ENCODE data around the gene ENTHD1.

The ENTHD1 gene

GRCh38 chr22:39725351-39726035 is 168.1 kb downstream of the ENTHD1 start:
- TF ChIP-seq, protein P1, sequence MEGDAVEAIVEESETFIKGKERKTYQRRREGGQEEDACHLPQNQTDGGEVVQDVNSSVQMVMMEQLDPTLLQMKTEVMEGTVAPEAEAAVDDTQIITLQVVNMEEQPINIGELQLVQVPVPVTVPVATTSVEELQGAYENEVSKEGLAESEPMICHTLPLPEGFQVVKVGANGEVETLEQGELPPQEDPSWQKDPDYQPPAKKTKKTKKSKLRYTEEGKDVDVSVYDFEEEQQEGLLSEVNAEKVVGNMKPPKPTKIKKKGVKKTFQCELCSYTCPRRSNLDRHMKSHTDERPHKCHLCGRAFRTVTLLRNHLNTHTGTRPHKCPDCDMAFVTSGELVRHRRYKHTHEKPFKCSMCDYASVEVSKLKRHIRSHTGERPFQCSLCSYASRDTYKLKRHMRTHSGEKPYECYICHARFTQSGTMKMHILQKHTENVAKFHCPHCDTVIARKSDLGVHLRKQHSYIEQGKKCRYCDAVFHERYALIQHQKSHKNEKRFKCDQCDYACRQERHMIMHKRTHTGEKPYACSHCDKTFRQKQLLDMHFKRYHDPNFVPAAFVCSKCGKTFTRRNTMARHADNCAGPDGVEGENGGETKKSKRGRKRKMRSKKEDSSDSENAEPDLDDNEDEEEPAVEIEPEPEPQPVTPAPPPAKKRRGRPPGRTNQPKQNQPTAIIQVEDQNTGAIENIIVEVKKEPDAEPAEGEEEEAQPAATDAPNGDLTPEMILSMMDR (IDR thresholded peaks at IDR 0.05; ENCODE audit: insufficient read depth, missing control alignments): no peak
- FAIRE-seq (no peak), DNase-seq (ENCODE audit: insufficient read length, low spot score) (no peak)

DNA sequence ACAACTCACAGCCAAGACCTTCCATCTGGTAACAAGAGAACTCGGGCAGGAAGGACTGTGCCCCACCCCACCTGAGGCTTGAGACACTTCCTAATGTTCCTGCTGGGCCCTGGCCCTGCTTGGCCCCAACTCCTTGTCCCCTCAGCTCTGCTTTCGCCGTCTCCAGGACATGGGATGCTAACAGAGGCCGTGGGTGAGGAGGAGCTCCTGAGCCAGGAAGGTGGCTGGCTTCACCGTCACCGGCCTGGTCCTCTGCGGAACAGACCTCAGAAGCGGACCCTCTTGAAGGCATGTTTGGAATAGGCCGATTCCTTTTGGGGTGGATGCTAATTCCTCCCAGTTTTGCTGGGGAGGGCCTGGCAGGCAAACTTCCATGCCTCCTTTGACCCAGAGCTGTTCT is 168.7 kb downstream of the ENTHD1 start:
- TF ChIP-seq, protein P1 (IDR thresholded peaks at IDR 0.05; ENCODE audit: insufficient read depth, missing control alignments): no peak
- FAIRE-seq (no peak), DNase-seq (ENCODE audit: insufficient read length, low spot score) (no peak)

GRCh38 chr22:39724390-39724789 is 169.2 kb downstream of the ENTHD1 start:
- TF ChIP-seq, protein P1 (IDR thresholded peaks at IDR 0.05; ENCODE audit: insufficient read depth, missing control alignments): no peak
- FAIRE-seq: no peak
- no peak for DNase-seq (ENCODE audit: insufficient read length, low spot score)

- no peak for FAIRE-seq
These were observed 169.6 kb downstream of the ENTHD1 start for GRCh38 chr22:39723899-39724351.

GRCh38 chr22:39723463-39723862 is 170.1 kb downstream of the ENTHD1 start:
- TF ChIP-seq, protein P1 (IDR thresholded peaks at IDR 0.05; ENCODE audit: insufficient read depth, missing control alignments): no peak
- FAIRE-seq (no peak), DNase-seq (ENCODE audit: insufficient read length, low spot score) (no peak)

More at GRCh38 chr22:39723899-39724351, 169.6 kb downstream of the ENTHD1 start:
- TF ChIP-seq, protein P1 (IDR thresholded peaks at IDR 0.05; ENCODE audit: insufficient read depth, missing control alignments): no peak
- DNase-seq (ENCODE audit: insufficient read length, low spot score): no peak

- TF ChIP-seq, protein P1 (IDR thresholded peaks at IDR 0.05; ENCODE audit: insufficient read depth, missing control alignments): no peak
- no peak for FAIRE-seq
These were observed 171.1 kb downstream of the ENTHD1 start for GRCh38 chr22:39722501-39722900.

DNA sequence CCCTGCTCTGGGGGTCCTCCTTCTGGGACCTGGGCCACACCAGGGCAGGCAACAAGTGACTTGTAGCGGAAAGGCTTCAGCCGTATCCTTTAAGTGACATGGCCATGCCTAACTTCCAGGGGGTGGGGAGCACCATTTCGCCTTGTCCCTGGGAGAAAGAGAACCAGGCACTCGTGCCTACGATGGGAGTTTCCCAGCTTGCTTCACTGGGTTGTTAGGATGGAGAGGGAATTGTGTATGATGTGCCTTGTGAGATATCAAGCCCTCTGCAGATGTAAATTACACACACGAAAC is 171.6 kb downstream of the ENTHD1 start:
- no peak for FAIRE-seq
- TF ChIP-seq, protein P1 (IDR thresholded peaks at IDR 0.05; ENCODE audit: insufficient read depth, missing control alignments): no peak
- no peak for DNase-seq (ENCODE audit: insufficient read length, low spot score)

More at GRCh38 chr22:39722501-39722900, 171.1 kb downstream of the ENTHD1 start:
- no peak for DNase-seq (ENCODE audit: insufficient read length, low spot score)
